Epidermal melanocyte (primary cell): Measurements from ENCODE around the gene ZNF70.

Experiments used
- DNase-seq: peaks from one replicate; pipeline ENCODE4 v3.0.0; 2011; ENCODE audit warnings: low spot score; ENCODE audit not compliant: insufficient read length

Gene ZNF70

DNA sequence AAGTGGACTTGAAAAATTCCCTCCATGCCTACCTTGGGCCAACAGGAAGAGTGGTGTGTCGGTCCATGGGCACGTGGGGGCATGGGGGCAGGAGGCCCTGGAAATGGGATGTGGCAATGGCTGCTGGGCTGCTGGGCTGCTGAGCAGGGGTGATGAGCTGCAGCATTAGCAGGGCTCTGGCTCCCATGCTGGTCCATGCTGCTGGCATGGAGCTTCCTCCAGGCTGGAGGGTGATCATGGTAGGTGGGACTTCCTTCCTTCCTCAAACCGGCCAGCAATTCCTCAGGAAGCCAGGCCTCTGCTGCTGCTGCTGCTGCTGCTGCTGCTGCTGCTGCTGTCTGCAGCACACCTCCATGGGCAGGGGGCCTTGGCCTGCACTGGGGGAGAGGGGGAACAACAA, 55.8 kb downstream of the ZNF70 start:
- no peak for DNase-seq

DNA sequence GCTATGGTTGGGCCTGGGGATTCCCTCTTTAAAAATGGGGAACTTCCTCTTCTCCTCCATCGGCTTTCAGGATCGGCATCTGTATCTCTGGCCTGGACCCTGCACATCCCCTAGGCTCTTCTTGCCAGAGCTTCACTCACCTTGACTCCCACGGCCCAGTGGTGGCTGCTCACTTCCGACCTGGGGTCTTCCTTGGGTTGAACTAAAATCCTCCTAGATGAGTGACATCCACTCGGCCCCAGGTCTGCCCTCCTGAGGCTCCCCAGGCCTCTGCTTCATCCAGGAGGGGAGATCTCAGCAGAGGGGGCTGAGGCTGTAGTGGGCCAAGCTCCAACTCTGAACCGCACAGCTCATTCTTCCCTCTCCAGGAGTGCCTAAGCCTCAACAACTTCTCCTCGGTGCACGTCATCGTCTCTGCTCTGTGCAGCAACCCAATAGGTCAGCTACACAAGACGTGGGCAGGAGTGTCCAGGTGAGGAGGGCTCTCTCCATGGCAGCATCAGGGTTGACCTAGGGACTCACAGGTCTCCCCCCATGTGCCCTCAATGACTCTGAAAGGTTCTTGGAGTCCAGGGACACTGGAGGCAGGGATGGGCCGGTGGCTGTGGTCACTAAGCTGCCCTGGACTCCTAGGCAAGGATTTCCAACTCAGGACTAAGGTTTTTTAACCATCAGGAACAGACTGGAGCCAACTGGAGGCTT, 56.8 kb downstream of the ZNF70 start:
- DNase-seq = no peak

DNA sequence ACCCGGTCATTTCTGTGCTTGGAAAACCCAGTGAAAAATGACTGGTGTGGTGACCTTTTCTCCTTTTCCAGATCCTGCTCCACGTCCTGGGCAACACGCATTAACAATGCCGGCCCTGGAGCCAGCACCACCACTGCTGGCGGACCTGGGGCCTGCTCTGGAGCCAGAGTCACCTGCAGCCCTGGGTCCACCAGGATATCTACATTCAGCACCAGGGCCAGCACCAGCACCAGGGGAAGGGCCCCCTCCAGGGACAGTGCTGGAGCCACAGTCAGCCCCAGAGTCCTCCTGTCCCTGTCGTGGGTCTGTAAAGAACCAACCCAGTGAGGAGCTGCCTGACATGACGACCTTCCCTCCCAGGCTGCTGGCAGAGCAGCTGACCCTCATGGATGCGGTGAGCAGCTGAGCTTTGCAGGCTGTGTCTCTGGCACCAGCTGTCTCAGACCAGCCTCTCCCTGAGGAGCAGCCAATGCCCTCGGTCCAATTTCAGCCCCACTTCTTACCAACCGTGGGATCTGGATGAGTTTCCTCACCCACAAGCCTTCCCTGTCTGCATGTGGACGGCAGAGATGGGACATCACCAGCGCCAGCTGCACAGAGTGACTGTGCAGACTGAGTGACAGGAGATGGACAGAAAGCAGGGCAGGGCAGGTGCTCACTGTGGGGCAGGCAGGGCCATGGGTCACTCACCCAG, 58.2 kb downstream of the ZNF70 start:
- no peak for DNase-seq

DNA sequence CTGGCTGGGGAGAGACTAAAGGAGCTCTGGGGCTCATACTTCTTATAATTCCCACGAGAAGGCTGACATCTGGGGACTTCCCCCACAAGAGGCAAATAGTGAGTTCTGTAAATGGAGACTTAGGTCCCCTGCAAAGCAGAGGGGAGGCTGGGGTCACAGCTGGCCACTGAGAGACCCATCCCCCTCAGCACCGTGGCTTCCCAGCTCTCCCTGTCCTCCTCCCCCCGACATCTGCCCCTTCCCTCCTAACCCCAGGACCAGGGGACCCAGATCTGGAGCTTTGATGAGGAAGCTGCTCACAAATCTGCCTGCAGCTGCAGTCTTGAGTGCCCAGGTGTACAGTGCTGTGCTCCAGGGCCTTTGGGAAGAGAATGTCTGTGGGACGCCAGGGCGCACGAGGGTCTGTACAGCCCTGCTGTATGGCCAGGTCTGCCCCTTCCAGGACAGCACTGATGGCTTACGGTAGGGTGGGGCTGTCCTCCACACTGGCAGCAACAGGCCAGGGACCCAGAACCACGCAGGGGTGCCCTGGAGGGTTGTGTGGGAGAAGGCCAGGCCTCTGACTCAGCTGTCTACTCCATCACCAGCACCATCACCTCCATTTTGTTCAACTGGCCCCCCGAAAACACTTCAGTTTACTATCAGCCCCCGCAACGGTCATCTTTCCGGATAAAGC, 59.0 kb downstream of the ZNF70 start:
- DNase-seq = no peak

DNA sequence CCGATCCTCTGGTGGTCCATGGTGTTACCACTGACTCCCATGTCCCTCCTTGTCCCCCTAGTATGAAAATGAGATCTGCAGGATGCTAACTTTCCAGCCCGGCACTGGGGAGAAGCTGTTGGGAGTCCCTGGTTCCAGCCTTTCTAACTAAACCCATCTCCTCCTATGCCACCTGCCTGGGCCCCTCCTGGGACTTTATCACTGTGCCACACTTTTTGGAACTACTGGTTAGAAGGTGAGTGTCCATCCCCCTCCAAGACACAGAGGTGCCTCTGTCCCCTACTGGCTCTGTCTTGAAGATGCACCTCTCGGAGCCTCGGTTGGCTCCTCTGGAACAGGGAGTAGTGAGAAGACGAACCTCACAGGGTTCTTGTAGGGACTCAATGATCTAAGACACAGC, 60.2 kb downstream of the ZNF70 start, which contains the start of gene RGL4:
TSS of gene RGL4 (plus strand) at position 301 of the 400 bp plus-strand sequence. CDS start 1,018 bp downstream, outside the sequence.
- no peak for DNase-seq

DNA sequence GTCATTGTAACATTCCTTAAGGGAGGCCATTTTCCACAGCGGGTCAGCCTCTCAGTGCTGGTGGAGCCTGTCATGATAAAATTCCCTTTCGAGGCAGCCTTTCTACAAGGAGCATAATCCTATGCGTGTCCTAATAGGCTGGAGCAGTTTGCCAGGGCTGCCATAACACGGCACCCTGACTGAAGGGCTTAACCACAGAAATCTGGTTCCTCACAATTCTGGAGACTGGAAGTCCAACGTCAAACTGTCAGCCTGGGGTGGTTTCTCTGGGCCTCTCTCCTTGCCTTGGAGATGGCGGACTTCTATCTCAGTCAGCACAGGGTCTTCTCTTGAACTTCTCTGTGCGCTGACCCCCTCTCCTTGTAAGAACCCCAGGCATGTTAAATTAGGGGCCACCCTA, 61.5 kb downstream of the ZNF70 start:
- no peak for DNase-seq
